Adrenal gland (tissue), 12 donors: ENCODE results near the gene EPHA6. TPM values are rescaled to one million over a fixed set of nuclear protein-coding genes. Genes with fewer than 3 reads are reported as not detected.
"Not testable (repeated sequence)": the region's sequence is repeated elsewhere in the genome, so short reads cannot be mapped to it uniquely, and the experiment has no call there.

Source experiments
- DNase-seq, 7 donors: peaks; one replicate each; pipeline ENCODE4 v3.0.0-alpha.2; 2019 to 2020
- H3K27ac ChIP-seq, 5 donors: fragments of 200-600 bp; sonication (generic) in 4 of 5; 1 replicate in 3 of 5; 2 replicates in 2 of 5; pipeline versions ENCODE4 v1.5.1 to v1.8.0; 2016 to 2020; ENCODE audit warnings: mild to moderate bottlenecking in 1 of 5
- H3K27me3 ChIP-seq: fragments of 200-600 bp; 2 replicates; pipeline ENCODE4 v1.8.0; 2021
- H3K36me3 ChIP-seq, 2 donors: fragments of 200-600 bp; replicated peaks in 1 of 2; 1 replicate in 1 of 2; 2 replicates in 1 of 2; pipeline versions ENCODE4 v1.5.1 to v1.8.0; 2018 to 2022
- H3K4me1 ChIP-seq, 2 donors: fragments of 200-600 bp; replicated peaks in 1 of 2; 1 replicate in 1 of 2; 2 replicates in 1 of 2; pipeline versions ENCODE4 v1.5.1 to v1.8.0; 2018 to 2021
- H3K4me3 ChIP-seq, 4 donors: fragments of 200-600 bp; sonication (generic) in 3 of 4; one replicate each; pipeline ENCODE4 v1.5.1; 2016 to 2018
- H3K9me3 ChIP-seq, 3 donors: fragments of 200-600 bp; sonication (generic) in 1 of 3; replicated peaks in 1 of 3; 1 replicate in 2 of 3; 2 replicates in 1 of 3; pipeline versions ENCODE4 v1.5.1 to v1.8.0; 2016 to 2021
- POLR2A ChIP-seq, 2 donors: fragments of 450-650 bp; IDR thresholded peaks; one replicate each; pipeline ENCODE4 v1.6.1; 2017; ENCODE audit warnings: antibody characterized with exemption in 2 of 2, mild to moderate bottlenecking in 2 of 2, moderate library complexity in 1 of 2
- WGBS, 4 donors: extraction: QIAGEN DNeasy Blood & Tissue Kit in 2 of 4; methylation state at CpG; one replicate each; pipeline versions ENCODE4 v1.1.5 to v1.1.7; 2013 to 2017; 5-methylcytosine and 5-hydroxymethylcytosine counted together
- intact Hi-C, 2 donors: fragments of 100-400 bp; cut with DNase I; formaldehyde crosslinking; loops; one replicate each; pipeline versions ENCODE4 v1.14.1 to v1.15.0; 2022 to 2023
- polyA plus RNA-seq, 3 donors: library from polyadenylated mRNA; stranded (reverse); fragments of 200-250 nt in 2 of 3; fragments of 350-450 nt in 1 of 3; fragmentation: Illumina TruSeq in 1 of 3; extraction: RNeasy Lipid Tissue Mini Kit (QIAGEN cat#74804) in 1 of 3; gene quantifications; one replicate each; pipeline ENCODE4 v1.2.3, GENCODE V29; 2013 to 2014
- total RNA-seq, 9 donors: library from RNA; depleted of rRNA in 4 of 9; stranded (reverse); fragments of >200 nt in 4 of 9; fragments of 120-200 nt in 1 of 9; fragmentation: NEBNext Ultra II Directional in 1 of 9; extraction: Animal tissue kit (Norgen Biotek cat#: 25700) in 1 of 9; gene quantifications; one replicate each; pipeline versions ENCODE4 v1.1.0 to v1.2.4, GENCODE V29; 2013 to 2023
- TF ChIP-seq, protein P1 (sequence below), 6 experiments: fragments of 450-650 bp in 4 of 6; fragments of 200-600 bp in 2 of 6; sonication (generic) in 1 of 6; IDR thresholded peaks; 1 replicate in 5 of 6; 2 replicates in 1 of 6; pipeline versions ENCODE4 v1.5.1 to v1.8.0; 2016 to 2021; ENCODE audit warnings: antibody characterized with exemption in 6 of 6, mild to moderate bottlenecking in 2 of 6, moderate library complexity in 1 of 6
- donor health status: healthy with polysubstance abuse.
- donor health status: Bipolar disorder and iron deficiency.
- donor health status: DM: yes; HTN: yes; CAD: no.
- donor health status: DM: no; HTN: no; CAD: no.
- donor health status: DM: no; HTN: no; CAD: no.
- donor health status: DM: yes; HTN: yes; CAD: no.

Gene EPHA6
- total and polyA plus RNA-seq, 12 donors: 0.07 to 2.1 (median 0.07) TPM; not detected in 9

DNA sequence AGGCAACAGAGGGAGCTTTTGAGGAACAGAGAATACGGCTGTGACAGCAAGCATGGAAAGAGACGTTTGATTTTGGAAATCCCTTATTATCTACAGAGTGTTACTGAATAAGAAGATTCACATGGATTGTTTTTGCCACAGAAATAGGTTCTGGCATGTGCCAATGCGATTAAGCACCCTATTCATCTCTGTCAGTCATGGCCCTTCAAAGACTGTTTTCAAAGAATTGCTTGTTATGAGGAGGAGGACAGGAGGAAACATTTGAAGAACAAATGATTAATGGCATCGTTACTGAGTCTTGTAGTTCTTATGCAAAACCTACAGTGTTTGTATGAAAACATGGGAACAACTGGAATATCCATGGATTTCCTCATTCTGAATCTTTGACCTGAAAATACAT is 86.2 kb downstream of the EPHA6 start:
- 52 to 63% (median 57%) methylated on average over 4 of the region's 4 CpGs for WGBS, 4 donors
- Histone ChIP-seq H3K27ac (no peak overlapping the region), H3K36me3 (no peaks in the 10 kb centered on the region), H3K4me3 (no peak overlapping the region), H3K4me1 (no peaks in the 10 kb centered on the region), H3K9me3 (no peaks in the 10 kb centered on the region), H3K27me3 (no peaks in the 10 kb centered on the region)
- TF ChIP-seq POLR2A (IDR thresholded peaks at IDR 0.05): no peak
- TF ChIP-seq, protein P1, sequence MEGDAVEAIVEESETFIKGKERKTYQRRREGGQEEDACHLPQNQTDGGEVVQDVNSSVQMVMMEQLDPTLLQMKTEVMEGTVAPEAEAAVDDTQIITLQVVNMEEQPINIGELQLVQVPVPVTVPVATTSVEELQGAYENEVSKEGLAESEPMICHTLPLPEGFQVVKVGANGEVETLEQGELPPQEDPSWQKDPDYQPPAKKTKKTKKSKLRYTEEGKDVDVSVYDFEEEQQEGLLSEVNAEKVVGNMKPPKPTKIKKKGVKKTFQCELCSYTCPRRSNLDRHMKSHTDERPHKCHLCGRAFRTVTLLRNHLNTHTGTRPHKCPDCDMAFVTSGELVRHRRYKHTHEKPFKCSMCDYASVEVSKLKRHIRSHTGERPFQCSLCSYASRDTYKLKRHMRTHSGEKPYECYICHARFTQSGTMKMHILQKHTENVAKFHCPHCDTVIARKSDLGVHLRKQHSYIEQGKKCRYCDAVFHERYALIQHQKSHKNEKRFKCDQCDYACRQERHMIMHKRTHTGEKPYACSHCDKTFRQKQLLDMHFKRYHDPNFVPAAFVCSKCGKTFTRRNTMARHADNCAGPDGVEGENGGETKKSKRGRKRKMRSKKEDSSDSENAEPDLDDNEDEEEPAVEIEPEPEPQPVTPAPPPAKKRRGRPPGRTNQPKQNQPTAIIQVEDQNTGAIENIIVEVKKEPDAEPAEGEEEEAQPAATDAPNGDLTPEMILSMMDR (IDR thresholded peaks at IDR 0.05): no peak
- intact Hi-C loops: no loop called here
- no peak for DNase-seq

DNA sequence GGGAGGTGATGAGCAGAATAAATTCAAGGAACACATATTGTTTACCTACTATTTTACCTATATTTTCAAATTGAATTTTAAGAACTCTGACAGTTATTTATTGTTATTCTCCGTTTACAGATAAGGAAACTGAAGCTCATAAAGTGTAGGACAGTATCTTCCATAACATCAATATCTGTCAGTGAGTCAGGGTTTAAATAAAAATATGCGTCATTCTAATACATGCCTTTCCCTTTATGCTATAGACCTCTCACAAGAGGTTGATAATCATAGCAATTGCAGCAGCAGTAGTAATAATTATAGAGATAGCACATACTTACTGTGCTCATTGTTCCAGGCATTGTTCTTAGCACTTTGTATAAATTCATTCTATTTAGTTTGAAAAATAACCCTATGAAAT is 101.1 kb downstream of the EPHA6 start:
- intact Hi-C loops: no loop called here
- no peak for DNase-seq
- Histone ChIP-seq H3K27me3 (no peaks in the 10 kb centered on the region), H3K27ac (no peak overlapping the region), H3K36me3 (no peaks in the 10 kb centered on the region), H3K9me3 (no peaks in the 10 kb centered on the region), H3K4me3 (no peak overlapping the region), H3K4me1 (no peaks in the 10 kb centered on the region)
- TF ChIP-seq, protein P1 (IDR thresholded peaks at IDR 0.05): no peak
- TF ChIP-seq POLR2A (IDR thresholded peaks at IDR 0.05): no peak
- WGBS, 4 donors: 46 to 61% (median 51%) methylated on average over 2 of the region's 2 CpGs

DNA sequence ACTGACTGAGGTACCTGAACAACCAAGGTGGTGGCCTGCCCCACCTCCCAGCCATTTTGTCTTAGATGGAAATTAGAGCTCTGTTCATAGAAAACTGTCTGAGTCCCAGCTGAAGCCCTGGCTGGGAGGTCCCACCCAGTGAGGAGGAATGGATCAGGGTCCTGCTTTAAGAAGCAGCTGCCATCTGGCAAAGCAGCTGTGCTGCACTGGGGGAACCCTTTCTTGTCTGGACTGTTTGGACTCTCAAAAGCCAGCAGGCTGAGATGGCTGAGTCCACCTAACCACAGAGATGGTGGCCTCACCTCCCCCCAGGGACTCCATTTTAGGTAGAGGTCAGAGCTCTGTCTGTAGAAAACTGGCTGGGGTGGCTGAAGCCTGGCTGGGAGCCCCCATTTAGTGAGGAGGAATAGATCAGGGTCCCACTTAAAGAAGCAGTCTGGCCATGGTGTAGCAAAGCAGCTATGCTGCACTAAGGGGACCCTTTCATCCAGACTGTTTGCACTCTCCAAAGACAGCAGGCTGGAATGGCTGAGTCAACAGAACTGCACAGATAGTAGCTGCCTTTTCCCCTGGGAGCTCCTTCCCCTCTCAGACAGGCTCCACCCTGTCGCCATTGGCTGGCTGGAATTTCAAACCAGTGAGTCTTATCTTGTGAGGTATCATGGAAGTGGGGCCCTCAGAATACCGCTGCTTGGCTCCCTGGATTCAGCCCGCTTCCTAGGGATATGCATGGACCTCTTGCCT is 116.9 kb downstream of the EPHA6 start:
- H3K27me3 ChIP-seq: no peaks in the 10 kb centered on the region
- 70 to 94% (median 81%) methylated on average over 2 to 3 of the region's 3 CpGs for WGBS, 4 donors
- H3K27ac ChIP-seq: no peak overlapping the region
- no peaks in the 10 kb centered on the region for H3K9me3 ChIP-seq
- H3K4me1 ChIP-seq: no peaks in the 10 kb centered on the region
- no peak for TF ChIP-seq POLR2A (IDR thresholded peaks at IDR 0.05)
- TF ChIP-seq, protein P1 (IDR thresholded peaks at IDR 0.05): no peak
- intact Hi-C loops: no loop called here
- DNase-seq: no peak
- H3K4me3 ChIP-seq: no peak overlapping the region
- H3K36me3 ChIP-seq: no peaks in the 10 kb centered on the region

DNA sequence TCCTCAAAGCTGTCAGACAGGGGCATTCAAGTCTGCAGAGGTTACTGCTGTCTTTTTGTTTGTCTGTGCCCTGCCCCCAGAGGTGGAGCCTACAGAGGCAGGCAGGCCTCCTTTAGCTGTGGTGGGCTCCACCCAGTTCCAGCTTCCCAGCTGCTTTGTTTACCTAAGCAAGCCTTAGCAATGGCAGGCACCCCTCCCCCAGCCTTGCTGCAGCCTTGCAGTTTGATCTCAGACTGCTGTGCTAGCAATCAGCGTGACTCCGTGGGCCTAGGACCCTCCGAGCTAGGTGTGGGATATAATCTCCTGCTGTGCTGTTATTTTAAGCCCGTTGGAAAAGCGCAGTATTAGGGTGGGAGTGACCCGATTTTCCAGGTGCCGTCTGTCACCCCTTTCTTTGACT is 127.7 kb downstream of the EPHA6 start:
- H3K4me1 ChIP-seq, H3K36me3 ChIP-seq, H3K9me3 ChIP-seq, H3K4me3 ChIP-seq, intact Hi-C loops, H3K27me3 ChIP-seq, H3K27ac ChIP-seq, DNase-seq: not testable (repeated sequence)
- 76 to 87% (median 85%) methylated on average over 7 of the region's 7 CpGs for WGBS, 4 donors

DNA sequence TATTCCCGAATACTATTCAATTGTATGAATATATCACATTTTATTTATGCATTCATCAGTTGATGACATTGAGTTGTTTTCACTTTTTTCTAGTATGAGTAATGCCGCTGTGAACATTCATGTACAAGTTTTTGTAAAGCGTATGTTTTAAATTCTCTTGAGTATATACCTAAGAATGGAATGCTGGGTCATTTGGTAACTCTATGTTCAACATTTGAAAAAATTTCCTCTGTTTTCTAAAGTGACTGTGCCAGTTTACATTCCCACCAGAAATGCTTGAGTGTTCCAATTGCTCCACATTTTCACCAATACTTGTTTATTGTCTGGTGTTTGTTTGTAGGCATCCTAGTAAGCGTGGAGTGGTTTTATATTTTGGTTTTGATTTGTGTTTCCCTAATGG is 144.5 kb downstream of the EPHA6 start:
- DNase-seq: no peak
- no peak for TF ChIP-seq POLR2A (IDR thresholded peaks at IDR 0.05)
- TF ChIP-seq, protein P1 (IDR thresholded peaks at IDR 0.05): no peak
- no peaks in the 10 kb centered on the region for H3K9me3 ChIP-seq
- no peaks in the 10 kb centered on the region for H3K4me1 ChIP-seq
- no peaks in the 10 kb centered on the region for H3K27me3 ChIP-seq
- intact Hi-C loops: no loop called here
- 81 to 90% (median 82%) methylated on average over 4 of the region's 4 CpGs for WGBS, 4 donors
- no peaks in the 10 kb centered on the region for H3K36me3 ChIP-seq
- no peak overlapping the region for H3K4me3 ChIP-seq
- H3K27ac ChIP-seq: no peak overlapping the region
